Testis (tissue), 3 donors: ENCODE results near the gene GTF2A2. TPM values are rescaled to one million over a fixed set of nuclear protein-coding genes. Genes with fewer than 3 reads are reported as not detected.

Experiments
- DNase-seq: peaks from one replicate; pipeline ENCODE4 v3.0.0-alpha.2; 2019
- H3K27ac ChIP-seq, 2 donors: fragments of 200-600 bp; sonication (generic); one replicate each; pipeline ENCODE4 v1.5.1; 2019
- H3K27me3 ChIP-seq: fragments of 200-600 bp; sonication (generic); one replicate; pipeline ENCODE4 v1.5.1; 2019
- H3K36me3 ChIP-seq: fragments of 200-600 bp; sonication (generic); one replicate; pipeline ENCODE4 v1.5.1; 2017; ENCODE audit warnings: low read depth; ENCODE audit errors: missing control alignments
- H3K4me1 ChIP-seq: fragments of 200-600 bp; sonication (generic); one replicate; pipeline ENCODE4 v1.5.1; 2019
- H3K4me3 ChIP-seq, 2 donors: fragments of 200-600 bp; sonication (generic); one replicate each; pipeline ENCODE4 v1.5.1; 2017 to 2019
- H3K9me3 ChIP-seq: fragments of 200-600 bp; sonication (generic); one replicate; pipeline ENCODE4 v1.5.1; 2017
- POLR2A ChIP-seq: fragments of 450-650 bp; IDR thresholded peaks from one replicate; pipeline ENCODE4 v1.6.1; 2017; ENCODE audit warnings: antibody characterized with exemption, mild to moderate bottlenecking, moderate library complexity
- WGBS, 2 donors: methylation state at CpG; one replicate each; pipeline ENCODE4 v1.1.5; 2018; 5-methylcytosine and 5-hydroxymethylcytosine counted together
- intact Hi-C: fragments of 100-400 bp; cut with DNase I; formaldehyde crosslinking; loops from one replicate; pipeline ENCODE4 v1.15.1; 2023; ENCODE audit warnings: low total_unique reads
- polyA plus RNA-seq: library from polyadenylated mRNA; stranded (reverse); fragments of 350-450 nt; fragmentation: Illumina TruSeq; extraction: RNeasy Lipid Tissue Mini Kit (QIAGEN cat#74804); gene quantifications from one replicate; pipeline ENCODE4 v1.2.3, GENCODE V29; 2014; ENCODE audit warnings: low read depth, low replicate concordance; ENCODE audit not compliant: insufficient read depth
- total RNA-seq, 2 donors: library from RNA; depleted of rRNA; stranded (reverse); fragments of >200 nt; gene quantifications; one replicate each; pipeline ENCODE4 v1.2.3, GENCODE V29; 2016
- TF ChIP-seq, protein P1 (sequence below), 3 experiments: fragments of 450-650 bp in 2 of 3; fragments of 200-600 bp in 1 of 3; sonication (generic) in 1 of 3; IDR thresholded peaks; one replicate each; pipeline ENCODE4 v1.5.1; 2016 to 2019; ENCODE audit warnings: antibody characterized with exemption in 3 of 3, mild to moderate bottlenecking in 2 of 3, moderate library complexity in 1 of 3

GTF2A2 gene
- total and polyA plus RNA-seq, 3 donors from 2014 or later, result 82.9 to 579 (median 120) TPM

- WGBS, 2 donors, result 79 to 84% methylated on average over 1 of the region's 1 CpG
- no peak for TF ChIP-seq POLR2A
- TF ChIP-seq, protein P1, sequence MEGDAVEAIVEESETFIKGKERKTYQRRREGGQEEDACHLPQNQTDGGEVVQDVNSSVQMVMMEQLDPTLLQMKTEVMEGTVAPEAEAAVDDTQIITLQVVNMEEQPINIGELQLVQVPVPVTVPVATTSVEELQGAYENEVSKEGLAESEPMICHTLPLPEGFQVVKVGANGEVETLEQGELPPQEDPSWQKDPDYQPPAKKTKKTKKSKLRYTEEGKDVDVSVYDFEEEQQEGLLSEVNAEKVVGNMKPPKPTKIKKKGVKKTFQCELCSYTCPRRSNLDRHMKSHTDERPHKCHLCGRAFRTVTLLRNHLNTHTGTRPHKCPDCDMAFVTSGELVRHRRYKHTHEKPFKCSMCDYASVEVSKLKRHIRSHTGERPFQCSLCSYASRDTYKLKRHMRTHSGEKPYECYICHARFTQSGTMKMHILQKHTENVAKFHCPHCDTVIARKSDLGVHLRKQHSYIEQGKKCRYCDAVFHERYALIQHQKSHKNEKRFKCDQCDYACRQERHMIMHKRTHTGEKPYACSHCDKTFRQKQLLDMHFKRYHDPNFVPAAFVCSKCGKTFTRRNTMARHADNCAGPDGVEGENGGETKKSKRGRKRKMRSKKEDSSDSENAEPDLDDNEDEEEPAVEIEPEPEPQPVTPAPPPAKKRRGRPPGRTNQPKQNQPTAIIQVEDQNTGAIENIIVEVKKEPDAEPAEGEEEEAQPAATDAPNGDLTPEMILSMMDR (IDR thresholded peaks at IDR 0.05), result no peak
- no peaks in the 10 kb centered on the region for H3K4me1 ChIP-seq
- H3K27me3 ChIP-seq, result no peaks in the 10 kb centered on the region
- no peak overlapping the region for H3K4me3 ChIP-seq
- H3K27ac ChIP-seq, result no peak overlapping the region
- no peak for DNase-seq
- H3K36me3 ChIP-seq, result no peaks in the 10 kb centered on the region
- intact Hi-C loops, result no loop called here
- H3K9me3 ChIP-seq, result no peaks in the 10 kb centered on the region
Measured at GRCh38 chr15:59678172-59678571, 20.9 kb upstream of the GTF2A2 start.

DNA sequence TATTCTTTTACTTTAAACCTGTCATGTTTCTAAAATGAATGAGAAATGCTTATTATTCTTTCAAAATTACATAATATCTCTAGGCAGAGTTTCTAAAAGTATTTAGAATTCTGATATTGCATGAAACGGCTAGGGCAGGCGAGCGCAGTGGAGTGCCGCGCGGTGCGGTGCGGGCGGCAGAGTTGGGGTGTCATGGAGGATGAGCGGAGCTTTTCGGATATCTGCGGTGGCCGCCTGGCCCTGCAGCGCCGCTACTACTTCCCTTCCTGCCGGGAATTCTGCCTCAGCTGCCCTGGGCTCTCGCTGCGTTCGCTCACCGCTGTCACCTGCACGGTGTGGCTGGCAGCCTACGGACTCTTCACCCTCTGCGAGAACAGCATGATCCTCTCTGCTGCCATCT lies 19.2 kb upstream of the GTF2A2 start:
- Histone ChIP-seq H3K27me3 (no peaks in the 10 kb centered on the region), H3K36me3 (no peaks in the 10 kb centered on the region), H3K4me1 (no peaks in the 10 kb centered on the region), H3K4me3 (no peak overlapping the region), H3K9me3 (no peaks in the 10 kb centered on the region), H3K27ac (no peak overlapping the region)
- DNase-seq, result no peak
- TF ChIP-seq, protein P1 (IDR thresholded peaks at IDR 0.05), result no peak
- no peak for TF ChIP-seq POLR2A
- intact Hi-C loops, result no loop called here
- 97 to 98% methylated on average over 23 of the region's 23 CpGs for WGBS, 2 donors

- no peak overlapping the region for H3K27ac ChIP-seq
- DNase-seq, result no peak
- H3K4me3 ChIP-seq, result no peak overlapping the region
- H3K9me3 ChIP-seq, result no peaks in the 10 kb centered on the region
- H3K27me3 ChIP-seq, result no peaks in the 10 kb centered on the region
- H3K36me3 ChIP-seq, result no peaks in the 10 kb centered on the region
- 91 to 93% methylated on average over 3 of the region's 3 CpGs for WGBS, 2 donors
- intact Hi-C loops, result no loop called here
- TF ChIP-seq, protein P1 (IDR thresholded peaks at IDR 0.05), result no peak
- no peak for TF ChIP-seq POLR2A
- H3K4me1 ChIP-seq, result no peaks in the 10 kb centered on the region
Measured at GRCh38 chr15:59674361-59674877, 17.1 kb upstream of the GTF2A2 start.

DNA sequence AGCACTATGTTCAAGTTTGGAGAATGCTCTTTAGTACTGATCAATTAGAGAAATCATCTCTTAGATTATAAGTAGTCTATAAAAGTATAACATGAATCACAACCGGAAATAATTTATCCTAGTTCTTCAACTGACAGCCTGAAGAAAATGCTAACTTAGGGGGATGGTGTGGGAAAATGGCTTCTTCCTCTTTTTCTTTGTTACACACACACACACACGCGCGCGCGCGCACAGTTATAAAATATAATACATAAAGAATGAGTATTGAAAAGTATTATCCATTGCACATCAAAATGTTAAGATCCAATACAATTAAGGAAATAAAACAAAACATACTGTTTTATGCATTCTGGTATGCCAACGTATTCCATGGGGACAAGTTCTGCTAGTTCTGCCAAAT lies 11.2 kb upstream of the GTF2A2 start:
- intact Hi-C loops, result no loop called here
- no peak for DNase-seq
- Histone ChIP-seq H3K27ac (no peak overlapping the region), H3K4me1 (no peaks in the 10 kb centered on the region), H3K27me3 (no peaks in the 10 kb centered on the region), H3K36me3 (no peaks in the 10 kb centered on the region), H3K9me3 (no peaks in the 10 kb centered on the region), H3K4me3 (no peak overlapping the region)
- TF ChIP-seq, protein P1 (IDR thresholded peaks at IDR 0.05), result no peak
- no peak for TF ChIP-seq POLR2A
- WGBS, 2 donors, result 82 to 91% methylated on average over 8 of the region's 8 CpGs

DNA sequence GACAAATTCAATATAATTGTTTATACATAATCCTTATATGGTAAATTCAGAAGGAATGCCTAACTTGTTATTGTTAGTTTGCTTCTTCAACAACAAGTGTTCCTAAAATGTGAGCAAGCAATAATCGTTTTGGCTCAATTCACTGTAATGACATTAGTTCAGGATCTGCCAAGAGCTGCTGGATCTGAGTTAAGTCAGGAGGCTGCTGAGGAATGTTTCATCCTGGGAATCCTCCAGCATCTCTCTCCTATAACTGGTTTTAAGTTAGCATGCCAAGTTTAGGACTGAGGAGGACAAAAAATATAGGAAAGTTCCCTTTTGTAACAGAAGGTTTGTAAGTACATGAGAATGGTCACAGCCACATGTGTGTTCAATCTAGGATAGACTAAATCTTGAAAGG lies 4.9 kb upstream of the GTF2A2 start:
- Histone ChIP-seq H3K4me3 (no peak overlapping the region), H3K4me1 (no peaks in the 10 kb centered on the region), H3K27ac (peak overlapping the region in 1 of 2 donors; percentile 32), H3K9me3 (no peaks in the 10 kb centered on the region), H3K36me3 (no peaks in the 10 kb centered on the region), H3K27me3 (no peaks in the 10 kb centered on the region)
- no peak for TF ChIP-seq POLR2A
- DNase-seq, result no peak
- intact Hi-C loops, result no loop called here
- 48 to 63% methylated on average over 1 of the region's 1 CpG for WGBS, 2 donors
